Lung (tissue), 12 donors: Measurements from ENCODE around the gene PXK. TPM values are rescaled to one million over a fixed set of nuclear protein-coding genes. Genes with fewer than 3 reads are reported as not detected.
A peak's percentile ranks its signal among the peaks of the same experiment; 100 is the strongest.
"Not testable (repeated sequence)": the region's sequence is repeated elsewhere in the genome, so short reads cannot be mapped to it uniquely, and the experiment has no call there.

Experiments
- ATAC-seq: fragments of 200-7000 bp; cut with Tn5 transposase; one replicate; pipeline ENCODE4 v1.9.1; 2020; ENCODE audit warnings: moderate number of reproducible peaks; ENCODE audit not compliant: insufficient read depth, low FRiP score
- DNase-seq, 3 donors: peaks; one replicate each; pipeline ENCODE4 v3.0.0-alpha.2; 2013 to 2017
- H3K27ac ChIP-seq, 2 donors: one replicate each; pipeline ENCODE4 v1.5.1; 2013; ENCODE audit warnings: mild to moderate bottlenecking in 2 of 2, moderate library complexity in 2 of 2, control low read depth in 1 of 2, inconsistent platforms in 1 of 2, low read depth in 1 of 2, low read length in 1 of 2
- H3K27me3 ChIP-seq, 3 donors: one replicate each; pipeline ENCODE4 v1.5.1; 2013; ENCODE audit warnings: low read length in 2 of 3; ENCODE audit not compliant: control insufficient read depth in 3 of 3, insufficient read depth in 3 of 3
- H3K36me3 ChIP-seq, 4 donors: one replicate each; pipeline ENCODE4 v1.5.1; 2013; ENCODE audit warnings: low read length in 4 of 4, mild to moderate bottlenecking in 1 of 4, moderate library complexity in 1 of 4; ENCODE audit not compliant: control insufficient read depth in 4 of 4, insufficient read depth in 4 of 4
- H3K4me1 ChIP-seq, 5 donors: one replicate each; pipeline ENCODE4 v1.5.1; 2013; ENCODE audit warnings: low read length in 5 of 5, mild to moderate bottlenecking in 2 of 5, moderate library complexity in 1 of 5; ENCODE audit not compliant: control insufficient read depth in 5 of 5, insufficient read depth in 5 of 5
- H3K4me3 ChIP-seq: one replicate; pipeline ENCODE4 v1.5.1; 2013; ENCODE audit warnings: mild to moderate bottlenecking, control low read depth, moderate library complexity
- H3K9ac ChIP-seq, 2 donors: one replicate each; pipeline ENCODE4 v1.5.1; 2013; ENCODE audit warnings: low read length in 2 of 2, control low read depth in 1 of 2; ENCODE audit not compliant: insufficient read depth in 1 of 2
- H3K9me3 ChIP-seq, 4 donors: one replicate each; pipeline ENCODE4 v1.5.1; 2013; ENCODE audit warnings: low read length in 3 of 4, mild to moderate bottlenecking in 1 of 4, moderate library complexity in 1 of 4; ENCODE audit not compliant: control insufficient read depth in 4 of 4, insufficient read depth in 3 of 4
- WGBS, 2 donors: extraction: QIAGEN DNeasy Blood & Tissue Kit; methylation state at CpG; one replicate each; pipeline ENCODE4 v1.1.7; 2013; 5-methylcytosine and 5-hydroxymethylcytosine counted together
- polyA plus RNA-seq, 2 donors: library from polyadenylated mRNA; stranded (reverse); fragments of 200-250 nt; gene quantifications; one replicate each; pipeline ENCODE4 v1.2.1, GENCODE V29; 2013
- total RNA-seq, 2 donors: library from RNA; depleted of rRNA in 1 of 2; stranded (reverse); fragments of >200 nt in 1 of 2; gene quantifications; one replicate each; pipeline ENCODE4 v1.2.1, GENCODE V29; 2014 to 2021
- TF ChIP-seq, protein P1 (sequence below): IDR thresholded peaks from 2 replicates; pipeline ENCODE4 v1.5.1; 2012; ENCODE audit warnings: mild to moderate bottlenecking; ENCODE audit errors: control extremely low read depth, extremely low read depth
- donor health status: control.
- donor health status: control.
- donor health status: Bipolar disorder and iron deficiency.
- donor health status: healthy.
- donor health status: DM: yes; HTN: yes; CAD: no.

Gene PXK
- total and polyA plus RNA-seq, 4 donors, result 6.0 to 41.7 (median 22.1) TPM

DNA sequence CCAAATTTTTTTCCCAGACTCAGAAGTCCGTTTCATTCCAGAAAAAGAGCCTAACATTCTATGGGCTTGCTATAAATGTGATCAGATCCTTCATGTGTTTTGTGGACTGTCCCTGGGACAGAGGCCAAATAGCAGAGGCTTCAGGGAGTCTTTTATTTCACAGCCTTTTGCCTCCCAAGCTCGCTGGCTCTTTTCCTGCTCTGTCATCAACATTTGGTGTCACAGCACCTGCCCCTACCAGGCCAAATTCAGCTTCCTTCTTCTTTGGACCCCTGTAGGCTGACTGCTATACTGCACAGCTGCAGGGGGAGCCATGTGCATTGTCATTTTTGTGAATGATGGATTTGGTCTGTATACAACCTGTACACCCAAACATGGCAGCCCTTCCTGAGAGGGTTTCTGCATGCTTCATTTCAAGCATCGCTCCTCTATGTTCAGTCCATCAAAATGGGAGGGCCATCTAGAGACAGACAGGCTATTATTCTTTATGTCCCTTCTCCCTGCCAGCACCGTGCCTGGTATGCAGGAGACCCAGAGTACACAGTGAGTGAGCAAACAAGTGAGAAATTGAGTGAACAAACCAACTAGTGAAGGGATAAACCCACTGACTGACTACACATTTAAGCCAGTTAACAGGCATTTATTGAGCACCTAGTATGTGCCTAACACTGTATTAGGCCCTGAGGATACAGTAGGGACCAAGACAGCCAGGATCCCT is 44.5 kb upstream of the PXK start:
- H3K27me3 ChIP-seq, result no peaks in the 10 kb centered on the region
- TF ChIP-seq, protein P1, sequence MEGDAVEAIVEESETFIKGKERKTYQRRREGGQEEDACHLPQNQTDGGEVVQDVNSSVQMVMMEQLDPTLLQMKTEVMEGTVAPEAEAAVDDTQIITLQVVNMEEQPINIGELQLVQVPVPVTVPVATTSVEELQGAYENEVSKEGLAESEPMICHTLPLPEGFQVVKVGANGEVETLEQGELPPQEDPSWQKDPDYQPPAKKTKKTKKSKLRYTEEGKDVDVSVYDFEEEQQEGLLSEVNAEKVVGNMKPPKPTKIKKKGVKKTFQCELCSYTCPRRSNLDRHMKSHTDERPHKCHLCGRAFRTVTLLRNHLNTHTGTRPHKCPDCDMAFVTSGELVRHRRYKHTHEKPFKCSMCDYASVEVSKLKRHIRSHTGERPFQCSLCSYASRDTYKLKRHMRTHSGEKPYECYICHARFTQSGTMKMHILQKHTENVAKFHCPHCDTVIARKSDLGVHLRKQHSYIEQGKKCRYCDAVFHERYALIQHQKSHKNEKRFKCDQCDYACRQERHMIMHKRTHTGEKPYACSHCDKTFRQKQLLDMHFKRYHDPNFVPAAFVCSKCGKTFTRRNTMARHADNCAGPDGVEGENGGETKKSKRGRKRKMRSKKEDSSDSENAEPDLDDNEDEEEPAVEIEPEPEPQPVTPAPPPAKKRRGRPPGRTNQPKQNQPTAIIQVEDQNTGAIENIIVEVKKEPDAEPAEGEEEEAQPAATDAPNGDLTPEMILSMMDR, result no peak
- DNase-seq (peak in 2 of 3 donors; percentile 12 to 36), ATAC-seq (no peak)
- H3K36me3 ChIP-seq, result peaks cover 0 to 16% (median 0%) of the 10 kb centered on the region in 4 donors
- no peak overlapping the region for H3K27ac ChIP-seq
- no peaks in the 10 kb centered on the region for H3K4me1 ChIP-seq
- 90% methylated on average over 4 of the region's 4 CpGs for WGBS, 2 donors
- H3K9ac ChIP-seq, result no peak overlapping the region
- H3K4me3 ChIP-seq, result no peak overlapping the region
- H3K9me3 ChIP-seq, result no peaks in the 10 kb centered on the region

DNA sequence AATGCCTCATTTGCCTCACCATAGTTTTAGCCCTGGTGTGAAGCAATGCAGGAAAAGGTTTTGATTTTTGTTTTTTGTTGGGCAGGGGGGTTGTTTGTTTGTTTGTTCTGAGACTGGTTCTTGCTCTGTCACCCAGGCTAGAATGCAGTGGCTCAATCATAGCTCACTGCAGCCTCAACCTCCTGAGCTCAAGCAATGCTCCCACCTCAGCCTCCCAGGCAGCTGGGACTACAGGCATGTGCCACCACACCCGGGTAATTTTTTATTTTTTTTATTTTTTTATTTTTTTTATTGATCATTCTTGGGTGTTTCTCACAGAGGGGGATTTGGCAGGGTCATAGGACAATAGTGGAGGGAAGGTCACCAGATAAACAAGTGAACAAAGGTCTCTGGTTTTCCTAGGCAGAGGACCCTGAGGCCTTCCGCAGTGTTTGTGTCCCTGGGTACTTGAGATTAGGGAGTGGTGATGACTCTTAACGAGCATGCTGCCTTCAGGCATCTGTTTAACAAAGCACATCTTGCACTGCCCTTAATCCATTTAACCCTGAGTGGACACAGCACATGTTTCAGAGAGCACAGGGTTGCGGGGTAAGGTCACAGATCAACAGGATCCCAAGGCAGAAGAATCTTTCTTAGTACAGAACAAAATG is 43.6 kb upstream of the PXK start:
- not testable (repeated sequence) for ATAC-seq

DNA sequence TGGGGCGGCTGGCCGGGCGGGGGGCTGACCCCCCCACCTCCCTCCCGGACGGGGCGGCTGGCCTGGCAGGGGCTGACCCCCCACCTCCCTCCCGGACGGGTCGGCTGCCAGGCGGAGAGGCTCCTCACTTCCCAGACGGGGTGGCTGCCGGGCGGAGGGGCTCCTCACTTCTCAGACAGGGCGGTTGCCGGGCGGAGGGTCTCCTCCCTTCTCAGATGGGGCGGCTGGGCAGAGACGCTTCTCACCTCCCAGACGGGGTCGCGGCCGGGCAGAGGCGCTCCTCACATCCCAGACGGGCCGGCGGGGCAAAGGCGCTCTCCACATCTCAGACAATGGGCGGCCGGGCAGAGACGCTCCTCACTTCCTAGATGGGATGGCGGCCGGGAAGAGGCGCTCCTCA is 42.2 kb upstream of the PXK start:
- not testable (repeated sequence) for H3K4me1 ChIP-seq, H3K4me3 ChIP-seq, ATAC-seq, H3K27me3 ChIP-seq, DNase-seq, H3K9ac ChIP-seq, H3K9me3 ChIP-seq, H3K27ac ChIP-seq
- WGBS, 2 donors, result 96 to 97% methylated on average over 11 to 32 of the region's 33 CpGs
- H3K36me3 ChIP-seq, result peaks cover 0 to 12% (median 0%) of the 10 kb centered on the region in 4 donors

More for the DNA sequence above, 43.6 kb upstream of the PXK start:
- not testable (repeated sequence) for H3K27ac ChIP-seq, H3K4me3 ChIP-seq, DNase-seq, H3K9me3 ChIP-seq, H3K9ac ChIP-seq, H3K27me3 ChIP-seq, H3K4me1 ChIP-seq
- 83 to 91% methylated on average over 3 of the region's 4 CpGs for WGBS, 2 donors
- H3K36me3 ChIP-seq, result peaks cover 0 to 16% (median 0%) of the 10 kb centered on the region in 4 donors

DNA sequence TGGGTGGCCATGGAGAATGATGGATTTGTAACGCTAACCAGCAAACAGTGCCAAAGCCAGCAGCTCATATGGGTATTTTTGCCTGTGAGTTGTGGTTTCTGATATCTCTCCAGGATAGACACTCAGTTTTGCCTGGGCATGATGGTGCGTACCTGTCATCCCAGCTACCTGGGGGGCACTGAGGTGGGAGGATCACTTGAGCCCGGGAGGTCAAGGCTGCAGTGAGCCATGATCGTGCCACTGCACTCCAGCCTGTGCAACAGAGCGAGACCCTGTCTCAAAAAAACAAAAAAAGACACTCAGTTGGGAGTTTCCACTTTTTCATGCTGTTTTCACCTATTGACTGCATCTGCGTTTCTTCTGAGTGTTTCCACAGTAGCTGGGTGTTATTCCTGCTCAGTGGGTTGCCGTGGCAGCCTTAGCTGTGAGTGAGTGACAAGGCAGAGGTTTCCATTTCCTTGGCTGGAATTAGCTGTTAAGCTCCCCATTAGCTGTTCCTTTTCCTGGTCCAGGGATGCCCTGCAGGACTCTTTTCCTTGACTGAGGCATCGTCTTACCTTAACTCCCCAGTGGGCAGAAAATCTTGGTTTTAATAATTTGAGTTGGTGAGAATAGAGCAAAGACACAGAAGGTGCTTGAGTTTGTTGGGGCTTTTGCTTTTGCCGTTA is 40.9 kb upstream of the PXK start:
- TF ChIP-seq, protein P1, result no peak
- WGBS, 2 donors, result 82 to 87% methylated on average over 9 of the region's 9 CpGs
- ATAC-seq, result no peak

More for the DNA sequence above, 40.9 kb upstream of the PXK start:
- Histone ChIP-seq H3K27me3 (no peaks in the 10 kb centered on the region), H3K4me1 (no peaks in the 10 kb centered on the region), H3K36me3 (peaks cover 0 to 12% (median 0%) of the 10 kb centered on the region in 4 donors), H3K9ac (no peak overlapping the region), H3K4me3 (no peak overlapping the region), H3K27ac (no peak overlapping the region), H3K9me3 (no peaks in the 10 kb centered on the region)
- DNase-seq, result no peak
